Type B pancreatic cell (in vitro differentiated cells): ENCODE measurements around the gene TAT. TPM values are rescaled to one million over a fixed set of nuclear protein-coding genes. Genes with fewer than 3 reads are reported as not detected.
A peak's percentile ranks its signal among the peaks of the same experiment; 100 is the strongest.

Experiments used
- DNase-seq: peaks from one replicate; pipeline ENCODE4 v3.0.0; 2021; ENCODE audit warnings: mixed read lengths; ENCODE audit not compliant: unreplicated experiment; ENCODE audit errors: extremely low spot score
- H3K27ac Mint-ChIP-seq: 2 replicates; pipeline ENCODE4 v1.8.0; 2021; ENCODE audit warnings: mild to moderate bottlenecking, mixed read lengths
- H3K27me3 Mint-ChIP-seq: 2 replicates; pipeline ENCODE4 v1.8.0; 2021; ENCODE audit warnings: mixed read lengths
- H3K36me3 Mint-ChIP-seq: 2 replicates; pipeline ENCODE4 v1.8.0; 2021; ENCODE audit warnings: mixed read lengths
- H3K4me1 Mint-ChIP-seq: one replicate; pipeline ENCODE4 v1.8.0; 2021; ENCODE audit warnings: mixed read lengths; ENCODE audit not compliant: unreplicated experiment
- H3K4me3 Mint-ChIP-seq: 2 replicates; pipeline ENCODE4 v1.8.0; 2021; ENCODE audit warnings: mild to moderate bottlenecking, mixed read lengths
- H3K9me3 Mint-ChIP-seq: 2 replicates; pipeline ENCODE4 v1.8.0; 2021; ENCODE audit warnings: mixed read lengths
- total RNA-seq: library from RNA; stranded (reverse); gene quantifications from 2 replicates; pipeline ENCODE4 v1.2.1, GENCODE V29; 2021; ENCODE audit warnings: low replicate concordance
- TF ChIP-seq, protein P1 (sequence below): fragments of 200-600 bp; sonication (generic); conservative IDR thresholded peaks from 2 replicates; pipeline ENCODE4 v1.5.0; 2021; ENCODE audit warnings: antibody characterized with exemption, mild to moderate bottlenecking

Gene TAT
- total RNA-seq, 1 donor from 2014 or later, result not detected

DNA sequence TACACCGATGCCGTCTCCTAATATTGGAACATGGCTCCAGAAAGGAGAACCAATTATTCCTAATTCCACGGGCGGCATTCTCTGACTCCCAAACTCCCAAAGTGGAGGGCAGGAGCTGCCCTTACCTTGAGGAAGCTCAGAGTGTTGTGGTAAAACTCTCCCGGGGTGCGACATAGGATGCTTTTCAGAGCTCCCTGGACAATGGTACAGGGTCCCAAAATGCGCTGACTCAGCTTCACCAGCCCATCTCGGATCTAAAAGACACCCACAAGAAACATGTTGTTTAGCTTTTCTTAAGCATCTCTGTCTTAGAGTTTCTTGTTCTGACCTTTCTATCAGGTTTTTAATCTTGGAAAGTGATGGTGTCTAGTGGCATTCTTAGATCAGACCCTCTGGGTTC is 6.7 kb downstream of the TAT start:
- no peaks in the 10 kb centered on the region for H3K36me3 Mint-ChIP-seq
- no peak overlapping the region for H3K27ac Mint-ChIP-seq
- no peak overlapping the region for H3K4me3 Mint-ChIP-seq
- peaks cover 23% of the 10 kb centered on the region for H3K27me3 Mint-ChIP-seq
- H3K4me1 Mint-ChIP-seq, result peaks cover 9% of the 10 kb centered on the region
- TF ChIP-seq, protein P1, sequence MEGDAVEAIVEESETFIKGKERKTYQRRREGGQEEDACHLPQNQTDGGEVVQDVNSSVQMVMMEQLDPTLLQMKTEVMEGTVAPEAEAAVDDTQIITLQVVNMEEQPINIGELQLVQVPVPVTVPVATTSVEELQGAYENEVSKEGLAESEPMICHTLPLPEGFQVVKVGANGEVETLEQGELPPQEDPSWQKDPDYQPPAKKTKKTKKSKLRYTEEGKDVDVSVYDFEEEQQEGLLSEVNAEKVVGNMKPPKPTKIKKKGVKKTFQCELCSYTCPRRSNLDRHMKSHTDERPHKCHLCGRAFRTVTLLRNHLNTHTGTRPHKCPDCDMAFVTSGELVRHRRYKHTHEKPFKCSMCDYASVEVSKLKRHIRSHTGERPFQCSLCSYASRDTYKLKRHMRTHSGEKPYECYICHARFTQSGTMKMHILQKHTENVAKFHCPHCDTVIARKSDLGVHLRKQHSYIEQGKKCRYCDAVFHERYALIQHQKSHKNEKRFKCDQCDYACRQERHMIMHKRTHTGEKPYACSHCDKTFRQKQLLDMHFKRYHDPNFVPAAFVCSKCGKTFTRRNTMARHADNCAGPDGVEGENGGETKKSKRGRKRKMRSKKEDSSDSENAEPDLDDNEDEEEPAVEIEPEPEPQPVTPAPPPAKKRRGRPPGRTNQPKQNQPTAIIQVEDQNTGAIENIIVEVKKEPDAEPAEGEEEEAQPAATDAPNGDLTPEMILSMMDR, result no peak
- H3K9me3 Mint-ChIP-seq, result no peaks in the 10 kb centered on the region
- no peak for DNase-seq

DNA sequence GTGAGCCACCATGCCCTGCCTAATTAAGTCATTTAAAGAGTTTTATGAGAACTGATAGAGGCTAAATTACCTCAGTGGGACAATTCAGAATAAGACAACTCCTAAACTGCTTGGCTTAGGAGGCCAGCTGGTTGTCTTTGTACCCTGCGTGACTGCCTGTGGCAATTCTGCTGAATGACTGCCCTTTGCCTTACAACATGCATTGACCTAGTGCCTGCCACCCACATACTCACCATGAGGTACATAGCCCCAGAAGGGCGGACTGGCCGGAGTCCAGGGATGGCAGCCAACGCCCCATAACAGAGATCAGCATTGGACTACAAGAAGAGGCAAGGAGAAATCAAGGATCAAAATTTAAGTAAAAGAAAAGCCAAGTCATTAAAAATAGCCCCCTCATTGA is 7.3 kb downstream of the TAT start:
- no peak overlapping the region for H3K4me3 Mint-ChIP-seq
- TF ChIP-seq, protein P1, result no peak
- H3K36me3 Mint-ChIP-seq, result no peaks in the 10 kb centered on the region
- H3K9me3 Mint-ChIP-seq, result no peaks in the 10 kb centered on the region
- H3K27me3 Mint-ChIP-seq, result peaks cover 23% of the 10 kb centered on the region
- peaks cover 9% of the 10 kb centered on the region for H3K4me1 Mint-ChIP-seq
- peak overlapping the region; percentile 48 for H3K27ac Mint-ChIP-seq
- DNase-seq, result no peak

DNA sequence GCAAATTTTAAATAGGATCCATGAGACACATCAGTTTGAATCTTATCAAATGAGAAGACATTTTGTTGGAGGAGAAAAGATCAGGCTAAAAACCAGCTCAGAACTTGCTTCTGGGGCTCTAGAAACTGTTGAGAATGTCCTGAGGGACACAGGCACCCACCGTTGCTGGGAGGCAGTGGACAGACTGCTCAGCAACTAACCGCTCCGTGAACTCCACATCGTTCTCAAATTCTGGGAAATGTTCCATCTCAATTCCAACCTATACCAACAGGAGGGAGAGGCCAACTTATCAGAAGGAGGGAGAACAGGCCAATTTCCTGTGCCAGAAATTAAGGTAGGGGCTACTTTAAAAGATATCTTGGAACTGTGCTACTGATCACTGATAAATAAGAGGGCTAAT is 8.3 kb downstream of the TAT start:
- no peak for DNase-seq
- TF ChIP-seq, protein P1, result no peak
- Mint-ChIP-seq H3K27me3 (peaks cover 23% of the 10 kb centered on the region), H3K9me3 (no peaks in the 10 kb centered on the region), H3K4me1 (peaks cover 14% of the 10 kb centered on the region), H3K27ac (peak overlapping the region; percentile 10), H3K36me3 (no peaks in the 10 kb centered on the region), H3K4me3 (peak overlapping the region; percentile 6)

DNA sequence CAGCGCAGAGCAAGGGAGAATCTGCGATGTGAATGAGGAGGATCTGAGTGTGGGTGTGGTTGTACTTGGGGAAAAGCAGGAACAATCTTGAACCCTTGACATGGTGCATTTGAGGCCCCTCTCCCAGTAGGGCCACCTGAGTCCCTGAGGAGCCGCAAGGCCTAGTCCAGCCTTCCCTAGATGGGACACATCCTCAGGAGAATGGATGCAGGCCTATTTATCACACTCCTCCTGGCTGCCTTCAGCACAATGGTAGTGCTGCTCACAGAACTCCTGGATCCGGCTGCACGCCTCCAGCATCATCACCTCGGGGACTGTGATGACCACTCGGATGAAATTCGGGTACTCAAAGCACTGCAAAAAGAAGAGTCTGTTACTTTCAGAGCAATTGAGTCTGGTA is 9.0 kb downstream of the TAT start:
- DNase-seq, result no peak
- Mint-ChIP-seq H3K4me1 (peaks cover 14% of the 10 kb centered on the region), H3K27ac (no peak overlapping the region), H3K4me3 (no peak overlapping the region), H3K27me3 (peaks cover 23% of the 10 kb centered on the region), H3K36me3 (no peaks in the 10 kb centered on the region), H3K9me3 (no peaks in the 10 kb centered on the region)
- TF ChIP-seq, protein P1, result no peak

DNA sequence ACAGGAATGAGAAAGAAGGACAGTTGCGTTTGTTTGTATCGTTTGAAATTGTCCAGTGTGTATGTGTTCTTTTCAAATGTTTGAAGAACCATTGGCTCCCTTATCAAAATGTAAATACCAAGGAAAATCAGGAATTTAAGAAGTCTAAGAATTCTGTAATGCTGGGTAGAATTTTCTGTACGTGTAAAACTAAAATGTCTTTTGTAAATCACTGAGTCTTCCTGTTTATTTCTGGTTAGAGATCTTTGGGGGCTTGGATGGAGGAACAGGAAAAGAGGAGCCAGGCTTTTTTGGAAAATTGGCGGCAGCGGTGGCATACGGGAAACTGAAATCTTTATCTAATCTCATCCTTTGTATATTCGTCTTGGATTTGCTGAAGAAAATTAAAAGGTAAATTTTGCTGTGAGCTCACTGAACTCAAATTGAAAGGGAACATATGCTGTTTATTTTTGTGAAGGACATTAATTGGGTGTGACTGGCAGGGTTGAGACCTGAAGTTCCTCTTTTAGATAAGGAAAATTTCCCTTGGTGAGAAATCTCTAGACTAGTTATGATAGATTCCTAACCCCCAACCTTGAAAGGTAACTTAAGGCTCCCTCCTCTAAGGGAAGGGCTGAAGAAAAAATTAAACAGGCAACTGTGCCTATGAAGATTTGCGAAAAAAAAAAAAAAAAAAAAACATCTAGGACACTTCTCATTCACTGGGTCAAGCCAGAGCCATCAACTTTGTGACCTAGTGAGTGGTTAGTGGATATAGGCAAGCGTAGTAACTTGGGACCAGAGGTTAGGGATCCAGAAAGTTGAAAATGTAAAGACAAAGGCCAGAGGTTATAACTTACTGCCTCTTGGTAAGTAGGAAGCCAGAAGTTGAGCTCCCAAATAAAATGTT is 10.8 kb downstream of the TAT start:
- peaks cover 14% of the 10 kb centered on the region for H3K4me1 Mint-ChIP-seq
- H3K36me3 Mint-ChIP-seq, result no peaks in the 10 kb centered on the region
- DNase-seq, result no peak
- peak overlapping the region; percentile 99 for H3K27ac Mint-ChIP-seq
- no peaks in the 10 kb centered on the region for H3K9me3 Mint-ChIP-seq
- H3K4me3 Mint-ChIP-seq, result peak overlapping the region; percentile 95
- TF ChIP-seq, protein P1, result no peak
- peaks cover 15% of the 10 kb centered on the region for H3K27me3 Mint-ChIP-seq
